LoVo (cell line): Measurements from ENCODE around the gene TSPO2.

ENCODE experiments used
- DNase-seq: peaks from one replicate; pipeline ENCODE4 v3.0.0-alpha.2; 2016; ENCODE audit warnings: low spot score

TSPO2 gene

GRCh38 chr6:41075651-41076626 lies 33.7 kb downstream of the TSPO2 start:
- no peak for DNase-seq

- DNase-seq: no peak
These were observed 35.3 kb downstream of the TSPO2 start for GRCh38 chr6:41077536-41077935.

GRCh38 chr6:41078101-41078500 lies 35.8 kb downstream of the TSPO2 start:
- DNase-seq: no peak

GRCh38 chr6:41079080-41079479 lies 36.8 kb downstream of the TSPO2 start:
- DNase-seq: no peak

- no peak for DNase-seq
These were observed 38.4 kb downstream of the TSPO2 start for GRCh38 chr6:41080621-41081020.

GRCh38 chr6:41083072-41083471 lies 40.8 kb downstream of the TSPO2 start:
- no peak for DNase-seq

- no peak for DNase-seq
These were observed 42.9 kb downstream of the TSPO2 start for GRCh38 chr6:41085182-41085581.

GRCh38 chr6:41088451-41088850 lies 46.2 kb downstream of the TSPO2 start:
- no peak for DNase-seq

- DNase-seq: no peak
These were observed 48.8 kb downstream of the TSPO2 start for GRCh38 chr6:41090841-41091761.

GRCh38 chr6:41092421-41093140 lies 50.3 kb downstream of the TSPO2 start:
- no peak for DNase-seq

- no peak for DNase-seq
These were observed 51.5 kb downstream of the TSPO2 start for GRCh38 chr6:41093729-41094128.
